Transverse colon (tissue), 4 donors: ENCODE measurements around the gene SECISBP2. TPM values are rescaled to one million over a fixed set of nuclear protein-coding genes. Genes with fewer than 3 reads are reported as not detected.
A peak's percentile ranks its signal among the peaks of the same experiment; 100 is the strongest.

Experiments
- DNase-seq: peaks from one replicate; pipeline ENCODE4 v3.0.0-alpha.2; 2019
- H3K27ac ChIP-seq, 4 donors: fragments of 200-600 bp; sonication (generic); 2 replicates each; pipeline ENCODE4 v1.5.1; 2016 to 2018; ENCODE audit warnings: inconsistent platforms in 4 of 4
- H3K27me3 ChIP-seq: fragments of 200-600 bp; sonication (generic); 2 replicates; pipeline ENCODE4 v1.5.1; 2017; ENCODE audit warnings: inconsistent platforms
- H3K36me3 ChIP-seq, 4 donors: fragments of 200-600 bp; sonication (generic); 2 replicates each; pipeline ENCODE4 v1.5.1; 2017 to 2019; ENCODE audit warnings: inconsistent platforms in 4 of 4
- H3K4me1 ChIP-seq, 4 donors: fragments of 200-600 bp; sonication (generic); 2 replicates each; pipeline ENCODE4 v1.5.1; 2017 to 2020; ENCODE audit warnings: inconsistent platforms in 4 of 4
- H3K4me3 ChIP-seq, 4 donors: fragments of 200-600 bp; sonication (generic); 1 replicate in 1 of 4; 2 replicates in 3 of 4; pipeline versions ENCODE4 v1.5.1 to v1.6.1; 2017 to 2019; ENCODE audit warnings: inconsistent platforms in 4 of 4
- H3K9me3 ChIP-seq, 2 donors: fragments of 200-600 bp; sonication (generic); 2 replicates each; pipeline ENCODE4 v1.5.1; 2017 to 2019; ENCODE audit warnings: inconsistent platforms in 2 of 2
- EP300 ChIP-seq: sonication (generic); formaldehyde crosslinking; IDR thresholded peaks from one replicate; pipeline ENCODE4 v1.6.1; 2017; ENCODE audit warnings: antibody characterized with exemption, low read depth
- POLR2A ChIP-seq: fragments of 450-650 bp; IDR thresholded peaks from one replicate; pipeline ENCODE4 v1.6.1; 2016; ENCODE audit warnings: antibody characterized with exemption, mild to moderate bottlenecking, moderate library complexity
- POLR2AphosphoS5 ChIP-seq, 3 donors: sonication (generic); formaldehyde crosslinking; IDR thresholded peaks; one replicate each; pipeline ENCODE4 v1.6.1; 2016; ENCODE audit warnings: antibody characterized with exemption in 3 of 3
- WGBS, 2 donors: methylation state at CpG; one replicate each; pipeline ENCODE4 v1.1.5; 2018; ENCODE audit warnings: low coverage in 1 of 2; 5-methylcytosine and 5-hydroxymethylcytosine counted together
- in situ Hi-C, 4 donors: fragments of 200-750 bp; cut with MboI; loops; one replicate each; pipeline versions ENCODE4 v1.15.0 to v1.15.1; 2017; ENCODE audit warnings: low sequenced_read_pairs in 3 of 4, low pct_ligation_motif_present in 1 of 4, low pct_unique_long_range_greater_than_20kb in 1 of 4
- intact Hi-C: fragments of 100-400 bp; cut with DNase I; formaldehyde crosslinking; loops from one replicate; pipeline ENCODE4 v1.15.1; 2023; ENCODE audit warnings: low total_unique reads
- total RNA-seq, 4 donors: library from RNA; depleted of rRNA; stranded (reverse); fragments of >200 nt; gene quantifications; one replicate each; pipeline ENCODE4 v1.1.0, GENCODE V29; 2016
- TF ChIP-seq, protein P1 (sequence below), 5 experiments: fragments of 200-600 bp in 3 of 5; fragments of 450-650 bp in 2 of 5; sonication (generic) in 3 of 5; IDR thresholded peaks; 1 replicate in 2 of 5; 2 replicates in 3 of 5; pipeline ENCODE4 v1.5.1; 2016 to 2017; ENCODE audit warnings: antibody characterized with exemption in 5 of 5, inconsistent platforms in 3 of 5, mild to moderate bottlenecking in 2 of 5, moderate library complexity in 1 of 5

Gene SECISBP2
- total RNA-seq, 4 donors from 2014 or later = 46.8 to 127 (median 69.6) TPM

DNA sequence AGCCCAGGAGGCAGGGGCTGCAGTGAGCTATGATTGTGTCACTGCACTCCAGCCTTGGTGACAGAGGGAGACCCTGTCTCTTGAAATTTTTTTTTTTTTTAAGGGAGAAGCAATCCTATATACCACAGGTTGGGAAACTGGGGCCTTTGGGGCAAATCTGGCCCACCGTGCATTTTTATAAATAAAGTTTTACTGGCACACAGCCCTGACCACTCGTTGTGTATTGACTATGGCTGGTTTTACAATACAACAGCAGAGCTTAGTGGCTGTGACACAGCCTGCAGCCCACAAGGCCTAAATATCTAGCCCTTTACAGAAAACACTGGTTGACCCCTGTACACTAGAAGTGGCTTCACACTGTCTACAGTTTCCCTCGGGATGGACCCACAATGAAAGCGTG, 58.0 kb downstream of the SECISBP2 start:
- TF ChIP-seq, protein P1, sequence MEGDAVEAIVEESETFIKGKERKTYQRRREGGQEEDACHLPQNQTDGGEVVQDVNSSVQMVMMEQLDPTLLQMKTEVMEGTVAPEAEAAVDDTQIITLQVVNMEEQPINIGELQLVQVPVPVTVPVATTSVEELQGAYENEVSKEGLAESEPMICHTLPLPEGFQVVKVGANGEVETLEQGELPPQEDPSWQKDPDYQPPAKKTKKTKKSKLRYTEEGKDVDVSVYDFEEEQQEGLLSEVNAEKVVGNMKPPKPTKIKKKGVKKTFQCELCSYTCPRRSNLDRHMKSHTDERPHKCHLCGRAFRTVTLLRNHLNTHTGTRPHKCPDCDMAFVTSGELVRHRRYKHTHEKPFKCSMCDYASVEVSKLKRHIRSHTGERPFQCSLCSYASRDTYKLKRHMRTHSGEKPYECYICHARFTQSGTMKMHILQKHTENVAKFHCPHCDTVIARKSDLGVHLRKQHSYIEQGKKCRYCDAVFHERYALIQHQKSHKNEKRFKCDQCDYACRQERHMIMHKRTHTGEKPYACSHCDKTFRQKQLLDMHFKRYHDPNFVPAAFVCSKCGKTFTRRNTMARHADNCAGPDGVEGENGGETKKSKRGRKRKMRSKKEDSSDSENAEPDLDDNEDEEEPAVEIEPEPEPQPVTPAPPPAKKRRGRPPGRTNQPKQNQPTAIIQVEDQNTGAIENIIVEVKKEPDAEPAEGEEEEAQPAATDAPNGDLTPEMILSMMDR (IDR thresholded peaks at IDR 0.05) = no peak
- TF ChIP-seq POLR2AphosphoS5 (IDR thresholded peaks at IDR 0.05) (no peak), POLR2A (no peak), EP300 (no peak)
- Histone ChIP-seq H3K27me3 (no peaks in the 10 kb centered on the region), H3K9me3 (no peaks in the 10 kb centered on the region), H3K4me1 (peaks cover 0 to 8% (median 0%) of the 10 kb centered on the region in 4 donors), H3K27ac (peak overlapping the region in 1 of 4 donors; percentile 45), H3K36me3 (no peaks in the 10 kb centered on the region), H3K4me3 (no peak overlapping the region)
- intact Hi-C loops (no loop called here), in situ Hi-C loops (no loop called here)
- no peak for DNase-seq
- 90 to 100% methylated on average over 1 to 4 of the region's 4 CpGs for WGBS, 2 donors

DNA sequence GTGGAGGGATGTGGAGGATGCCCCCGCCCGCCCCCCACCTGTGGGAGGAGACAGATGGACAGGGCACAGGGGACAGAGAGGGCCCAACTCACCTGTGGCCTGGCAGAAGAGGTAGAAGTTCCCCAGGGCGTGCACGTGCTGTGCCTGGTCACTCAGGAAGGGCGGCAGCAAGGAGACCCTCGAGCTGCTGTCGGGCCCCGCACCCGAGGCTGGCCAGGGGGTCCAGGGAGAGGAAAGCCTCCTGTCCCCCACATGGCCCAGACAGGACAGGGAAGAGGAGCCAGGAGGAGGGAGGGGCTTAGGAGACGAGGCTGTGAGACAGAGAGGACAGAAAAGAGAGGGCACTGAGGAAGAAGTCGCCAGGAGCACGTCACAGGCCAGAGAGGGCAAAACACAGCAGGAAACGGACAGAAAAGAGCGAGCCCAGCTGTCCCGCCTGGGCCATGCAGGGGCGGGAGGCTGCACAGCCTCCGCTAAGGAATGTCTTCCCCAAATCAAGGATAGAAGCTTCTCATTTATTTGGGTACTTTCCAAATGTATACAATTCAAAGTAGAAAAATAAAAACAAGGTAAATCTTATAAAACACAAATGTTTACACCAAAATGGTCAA, 58.5 kb downstream of the SECISBP2 start:
- H3K36me3 ChIP-seq = no peaks in the 10 kb centered on the region
- H3K9me3 ChIP-seq = no peaks in the 10 kb centered on the region
- H3K27ac ChIP-seq = peak overlapping the region in 1 of 4 donors; percentile 45
- WGBS, 2 donors = 87 to 93% methylated on average over 7 to 17 of the region's 17 CpGs
- TF ChIP-seq, protein P1 (IDR thresholded peaks at IDR 0.05) = no peak
- no peak for TF ChIP-seq POLR2AphosphoS5 (IDR thresholded peaks at IDR 0.05)
- no peak for TF ChIP-seq POLR2A
- TF ChIP-seq EP300 = no peak
- no peaks in the 10 kb centered on the region for H3K27me3 ChIP-seq
- in situ Hi-C loops (no loop called here), intact Hi-C loops (no loop called here)
- DNase-seq = no peak
- H3K4me3 ChIP-seq = no peak overlapping the region
- peaks cover 0 to 8% (median 0%) of the 10 kb centered on the region in 4 donors for H3K4me1 ChIP-seq

DNA sequence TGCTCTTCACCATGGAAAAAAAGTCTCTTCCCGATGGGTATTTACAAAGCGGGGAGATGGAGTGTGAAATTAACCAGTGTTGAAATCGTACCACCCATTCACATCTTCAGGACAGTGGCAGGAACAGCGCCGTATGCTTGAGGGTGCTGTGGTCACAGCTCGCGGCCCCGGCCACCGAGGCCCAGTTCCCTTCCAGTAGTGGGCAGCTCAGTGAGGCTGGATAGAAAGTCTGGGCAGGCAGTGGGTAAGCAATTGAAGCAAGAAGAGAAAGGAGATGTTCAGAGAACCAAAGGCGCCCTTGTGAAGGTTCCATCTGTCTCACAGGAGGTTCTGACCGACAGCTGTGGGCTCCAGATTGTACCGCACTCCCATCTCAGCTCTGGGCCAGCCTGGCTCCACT, 59.1 kb downstream of the SECISBP2 start:
- Histone ChIP-seq H3K27ac (peak overlapping the region in 1 of 4 donors; percentile 45), H3K4me3 (no peak overlapping the region), H3K9me3 (no peaks in the 10 kb centered on the region), H3K36me3 (no peaks in the 10 kb centered on the region), H3K4me1 (peaks cover 0 to 8% (median 0%) of the 10 kb centered on the region in 4 donors), H3K27me3 (no peaks in the 10 kb centered on the region)
- intact Hi-C loops = no loop called here
- WGBS, 2 donors = 86 to 97% methylated on average over 6 to 12 of the region's 12 CpGs
- in situ Hi-C loops = no loop called here
- TF ChIP-seq EP300 = no peak
- TF ChIP-seq POLR2A = no peak
- TF ChIP-seq POLR2AphosphoS5 (IDR thresholded peaks at IDR 0.05) = no peak
- TF ChIP-seq, protein P1 (IDR thresholded peaks at IDR 0.05) = no peak
- DNase-seq = no peak

DNA sequence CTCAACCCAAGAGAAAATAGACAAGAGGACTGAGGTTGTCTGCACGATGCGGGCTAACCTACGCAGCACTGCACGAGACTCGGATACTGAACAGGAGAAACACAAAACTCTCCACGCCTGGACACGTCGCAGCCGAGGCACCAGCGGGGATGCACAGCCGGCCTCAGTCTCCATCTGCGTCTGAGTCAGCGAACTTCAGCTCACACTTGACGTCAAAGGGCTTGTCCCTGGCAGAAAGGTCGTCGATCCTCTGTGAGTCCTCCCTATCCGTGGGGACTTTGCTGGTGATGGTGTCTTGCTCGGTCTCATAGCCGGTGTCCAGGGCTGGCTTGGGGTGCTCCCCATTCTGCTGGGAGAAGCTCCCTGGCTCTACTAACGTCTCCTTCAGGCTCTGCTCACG, 60.2 kb downstream of the SECISBP2 start:
- Histone ChIP-seq H3K4me1 (peaks cover 0 to 8% (median 0%) of the 10 kb centered on the region in 4 donors), H3K9me3 (no peaks in the 10 kb centered on the region), H3K27ac (no peak overlapping the region), H3K27me3 (no peaks in the 10 kb centered on the region), H3K4me3 (no peak overlapping the region), H3K36me3 (no peaks in the 10 kb centered on the region)
- in situ Hi-C loops (no loop called here), intact Hi-C loops (no loop called here)
- 92% methylated on average over 21 of the region's 21 CpGs; no CpG with 5 or more reads in 1 of the 2 donors for WGBS, 2 donors
- DNase-seq = no peak
- TF ChIP-seq, protein P1 (IDR thresholded peaks at IDR 0.05) = no peak
- TF ChIP-seq EP300 (no peak), POLR2AphosphoS5 (IDR thresholded peaks at IDR 0.05) (no peak), POLR2A (no peak)
